Heart left ventricle (tissue), 13 donors: ENCODE measurements around the gene CSMD2.

Experiments used
- CTCF ChIP-seq, 12 donors: fragments of 200-600 bp; sonication (generic) in 4 of 12; IDR thresholded peaks; one replicate each; pipeline versions ENCODE4 v1.5.0 to v1.8.0; 2018 to 2022; ENCODE audit warnings: antibody characterized with exemption in 12 of 12, mild to moderate bottlenecking in 5 of 12
- POLR2A ChIP-seq, 2 donors: fragments of 450-650 bp; IDR thresholded peaks; one replicate each; pipeline ENCODE4 v1.6.1; 2017; ENCODE audit warnings: antibody characterized with exemption in 2 of 2, mild to moderate bottlenecking in 2 of 2, moderate library complexity in 2 of 2
- donor health status: ischemic (EF 13 %, LVEDD 7.1; RV severe dilation, severe dysfunction).
- donor health status: DM: no; HTN: yes; CAD: no.
- donor health status: DM: no; HTN: no; CAD: no.
- donor health status: ischemic (EF 25% LVEDD 6.9; RV normal size, moderate dysfunction).
- donor health status: ischemic (EF 25% LVEDD 5.7; RV mildly dilated, moderate dysfunction).
- donor health status: ischemic (EF 35%, LVEDD 5.7; RV mildly dilated, moderate dysfunction).
- donor health status: nonischemic (EF 11% LVEDD 7.7; RV severe dilation, severe dysfunction).
- donor health status: DM: yes; HTN: yes; CAD: no.
- donor health status: PGD.
- donor health status: ischemic (EF 29% LVEDD 5.4; RV normal size, mild dysfunction).
- donor health status: nonischemic (EF 23%, LVEDD 6.1; RV moderate dilation, normal function).

- TF ChIP-seq POLR2A (IDR thresholded peaks at IDR 0.05), result no peak
- no peak for TF ChIP-seq CTCF (IDR thresholded peaks at IDR 0.05)
These were observed 637.1 kb downstream of the CSMD2 start for GRCh38 chr1:33527934-33528333.
